SK-N-SH (cell line): ENCODE measurements around the gene RMDN2.

Experiments used
- EP300 ChIP-seq, 2 experiments: IDR thresholded peaks; 2 replicates each; pipeline versions ENCODE4 v1.4.0 to v1.6.1; 2012; ENCODE audit warnings: borderline replicate concordance in 1 of 2, low read depth in 1 of 2, low read length in 1 of 2
- GABPA ChIP-seq: IDR thresholded peaks from 2 replicates; pipeline ENCODE4 v1.4.0; 2012; ENCODE audit warnings: low read depth, mild to moderate bottlenecking
- POLR2AphosphoS5 ChIP-seq: IDR thresholded peaks from 2 replicates; pipeline ENCODE4 v1.6.1; 2012; ENCODE audit warnings: low read depth, low read length
- TAF1 ChIP-seq: IDR thresholded peaks from 2 replicates; pipeline ENCODE4 v1.6.1; 2012; ENCODE audit warnings: low read depth, mild to moderate bottlenecking, low read length, moderate library complexity, borderline replicate concordance
- TF ChIP-seq, protein P1 (sequence below): fragments of 200-600 bp; sonication (generic); IDR thresholded peaks from 2 replicates; pipeline ENCODE4 v1.6.1; 2017; ENCODE audit warnings: antibody characterized with exemption, mild to moderate bottlenecking, moderate library complexity

DNA sequence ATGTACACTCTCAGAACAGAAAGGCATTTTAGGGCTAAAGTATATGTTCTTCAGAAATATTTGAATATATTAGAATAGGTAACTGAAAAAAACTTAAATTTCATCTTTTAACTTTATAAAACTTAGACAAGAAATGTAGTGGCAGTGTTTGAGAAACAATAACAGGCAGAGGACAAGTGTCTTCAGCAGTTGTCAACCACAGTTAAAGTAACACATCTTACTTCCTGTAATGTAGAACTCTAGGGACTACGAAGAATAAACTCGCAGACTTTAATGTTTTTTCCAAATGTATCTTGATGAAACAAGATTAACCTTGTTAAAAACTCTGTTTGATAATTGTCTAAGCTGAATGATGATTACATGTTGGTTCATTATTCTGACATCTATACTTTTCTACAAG is 50.7 kb downstream of the RMDN2 start:
- TF ChIP-seq POLR2AphosphoS5 (no peak), TAF1 (no peak), GABPA (no peak), EP300 (IDR thresholded peaks at IDR 0.05; ENCODE audit: borderline replicate concordance in 1 of 2, low read depth in 1 of 2, low read length in 1 of 2) (no peak)
- TF ChIP-seq, protein P1, sequence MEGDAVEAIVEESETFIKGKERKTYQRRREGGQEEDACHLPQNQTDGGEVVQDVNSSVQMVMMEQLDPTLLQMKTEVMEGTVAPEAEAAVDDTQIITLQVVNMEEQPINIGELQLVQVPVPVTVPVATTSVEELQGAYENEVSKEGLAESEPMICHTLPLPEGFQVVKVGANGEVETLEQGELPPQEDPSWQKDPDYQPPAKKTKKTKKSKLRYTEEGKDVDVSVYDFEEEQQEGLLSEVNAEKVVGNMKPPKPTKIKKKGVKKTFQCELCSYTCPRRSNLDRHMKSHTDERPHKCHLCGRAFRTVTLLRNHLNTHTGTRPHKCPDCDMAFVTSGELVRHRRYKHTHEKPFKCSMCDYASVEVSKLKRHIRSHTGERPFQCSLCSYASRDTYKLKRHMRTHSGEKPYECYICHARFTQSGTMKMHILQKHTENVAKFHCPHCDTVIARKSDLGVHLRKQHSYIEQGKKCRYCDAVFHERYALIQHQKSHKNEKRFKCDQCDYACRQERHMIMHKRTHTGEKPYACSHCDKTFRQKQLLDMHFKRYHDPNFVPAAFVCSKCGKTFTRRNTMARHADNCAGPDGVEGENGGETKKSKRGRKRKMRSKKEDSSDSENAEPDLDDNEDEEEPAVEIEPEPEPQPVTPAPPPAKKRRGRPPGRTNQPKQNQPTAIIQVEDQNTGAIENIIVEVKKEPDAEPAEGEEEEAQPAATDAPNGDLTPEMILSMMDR, result no peak
